GM21529 (cell line): ENCODE results near the gene NT5DC1.

Experiments used
- ATAC-seq: cut with Tn5 transposase; IDR thresholded peaks from one replicate; pipeline ENCODE4 v1.9.1; 2021; ENCODE audit not compliant: unreplicated experiment

Gene NT5DC1

GRCh38 chr6:116136373-116136772 lies 35.7 kb downstream of the NT5DC1 start:
- ATAC-seq = no peak

DNA sequence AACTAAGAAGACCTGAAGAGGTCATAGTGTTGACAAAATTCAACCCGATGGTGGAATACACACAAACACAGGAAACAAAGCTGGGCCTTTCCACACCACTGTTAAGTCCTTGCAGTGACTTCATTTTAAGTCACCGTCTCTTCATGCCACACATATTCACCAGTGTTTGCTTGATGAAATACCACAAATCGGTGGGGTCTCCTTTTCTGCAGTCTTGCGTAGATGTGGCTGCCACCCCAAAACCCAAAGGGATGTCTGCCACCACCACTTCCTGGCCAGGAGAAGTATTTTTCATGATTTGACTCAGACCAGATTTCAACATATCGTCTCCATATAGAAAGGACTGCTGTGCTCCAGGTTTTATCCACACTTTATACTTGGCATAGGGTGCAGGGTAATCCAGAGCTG lies 36.3 kb downstream of the NT5DC1 start:
- ATAC-seq = no peak

GRCh38 chr6:116139917-116140316 lies 39.3 kb downstream of the NT5DC1 start:
- no peak for ATAC-seq

DNA sequence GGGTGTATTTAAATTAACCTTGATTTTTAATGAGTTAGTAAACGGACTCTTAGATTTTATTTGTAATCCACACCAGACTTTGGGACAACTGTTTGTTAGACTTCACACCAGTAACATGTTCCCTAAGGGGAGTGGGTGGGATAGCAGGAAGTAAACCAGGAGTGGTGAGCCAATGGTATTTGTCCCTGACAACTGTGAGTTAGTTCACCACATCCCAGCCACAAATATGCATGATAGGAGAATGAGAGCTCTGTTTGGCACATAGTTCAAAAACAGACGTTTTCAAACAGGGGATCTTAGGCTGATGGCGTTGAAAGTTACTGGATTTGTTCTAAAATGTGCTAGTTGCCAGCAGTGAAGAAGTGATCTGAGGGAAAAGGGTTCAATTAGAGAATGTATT lies 44.0 kb downstream of the NT5DC1 start:
- no peak for ATAC-seq

- no peak for ATAC-seq
These were observed 45.4 kb downstream of the NT5DC1 start for GRCh38 chr6:116145803-116146675.

DNA sequence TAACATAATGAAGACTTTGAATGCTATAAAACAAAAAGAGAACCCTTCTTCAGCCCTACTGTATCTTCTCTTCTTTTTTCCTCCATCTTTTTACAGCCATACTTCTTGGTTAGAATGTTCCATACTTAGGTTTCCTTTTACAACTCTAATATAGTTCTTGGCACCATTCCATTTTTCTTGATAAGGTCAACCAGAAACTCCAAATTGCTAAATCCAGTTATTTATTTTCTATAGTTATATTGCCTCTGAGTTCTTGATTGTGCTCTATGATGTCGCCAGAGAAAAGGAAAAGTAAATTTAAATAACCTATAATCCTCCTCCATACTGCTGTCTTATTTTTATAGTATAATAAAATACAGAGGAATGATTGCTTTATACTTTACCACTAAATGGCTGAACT lies 52.0 kb downstream of the NT5DC1 start:
- no peak for ATAC-seq

DNA sequence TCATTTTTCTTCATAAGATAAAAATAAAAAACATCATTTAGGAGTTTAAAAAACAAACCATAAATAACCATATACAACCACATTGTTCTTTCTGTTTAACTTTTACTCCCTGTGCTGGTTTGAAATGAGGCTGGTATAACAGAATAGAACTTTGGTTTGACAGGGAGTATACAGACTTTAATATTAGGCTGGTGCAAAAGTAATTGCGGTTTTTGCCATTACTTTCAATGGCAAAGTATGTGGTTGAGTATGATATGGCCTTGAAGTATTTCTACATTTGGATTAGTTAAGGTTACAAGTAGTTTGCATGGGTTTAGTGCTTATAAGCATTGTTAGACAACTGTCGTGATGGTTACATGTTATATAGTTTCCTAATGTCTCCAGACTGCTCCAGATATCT lies 54.2 kb downstream of the NT5DC1 start:
- ATAC-seq = no peak

DNA sequence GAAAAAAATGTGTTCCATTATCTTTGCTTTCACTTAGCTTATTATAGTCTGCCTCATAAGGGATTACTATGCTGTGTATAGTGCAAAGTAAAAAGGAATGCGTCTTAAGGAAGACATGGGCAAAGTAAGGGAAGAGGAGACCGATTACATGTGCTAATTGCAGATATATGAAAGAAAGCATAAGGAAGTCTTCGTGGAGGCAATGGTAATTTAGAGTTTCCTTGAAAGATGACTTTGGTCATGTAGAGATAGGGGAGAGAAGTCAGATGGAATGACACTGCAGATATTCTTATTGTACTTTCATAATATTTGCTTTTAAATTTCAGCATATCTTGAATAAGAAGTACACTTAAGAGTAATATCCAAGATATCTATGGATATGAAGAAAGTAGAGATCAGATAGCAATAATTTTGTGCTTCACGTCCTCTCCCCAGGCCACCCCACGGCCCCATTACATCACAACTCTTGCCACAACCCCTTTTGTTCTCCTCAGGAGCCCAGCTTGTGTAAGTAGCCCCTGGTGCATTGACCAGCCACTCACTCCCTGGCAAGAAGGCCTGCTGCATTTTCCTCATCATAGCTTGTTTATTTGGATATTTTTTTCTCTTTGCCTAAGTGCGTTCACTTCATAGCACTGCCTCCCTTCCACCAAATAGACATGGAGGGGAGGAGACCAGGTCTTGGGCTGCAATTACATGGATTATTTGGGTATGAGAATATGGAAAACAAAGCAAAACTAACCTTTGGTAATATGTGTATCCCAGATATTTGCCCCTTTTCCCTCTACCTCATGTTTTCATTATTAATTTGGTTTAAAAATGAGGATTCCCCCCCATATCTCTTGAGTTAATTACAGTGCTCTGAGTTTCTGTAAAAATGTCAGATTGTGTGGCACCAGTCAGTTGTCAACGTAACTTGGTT lies 56.0 kb downstream of the NT5DC1 start:
- ATAC-seq = no peak

DNA sequence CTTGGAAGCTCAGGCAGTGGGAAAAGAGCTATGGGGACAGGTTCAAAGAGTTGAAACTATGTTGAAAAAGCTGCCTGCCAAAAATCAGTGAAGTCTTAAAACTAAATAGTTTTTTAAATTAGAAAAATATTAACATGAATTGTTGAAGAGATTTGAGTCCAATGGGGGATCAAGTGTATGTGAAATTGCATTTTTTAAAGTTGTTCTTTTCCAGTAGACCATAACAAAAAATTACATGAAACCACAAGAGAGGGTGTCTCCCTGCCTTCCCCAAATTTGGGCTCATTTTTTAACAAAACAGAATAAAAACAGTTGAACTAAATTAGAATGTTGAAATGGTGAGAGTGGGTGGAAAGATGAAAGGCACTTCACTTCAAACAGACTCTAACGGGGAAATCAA lies 56.7 kb downstream of the NT5DC1 start:
- ATAC-seq = no peak

DNA sequence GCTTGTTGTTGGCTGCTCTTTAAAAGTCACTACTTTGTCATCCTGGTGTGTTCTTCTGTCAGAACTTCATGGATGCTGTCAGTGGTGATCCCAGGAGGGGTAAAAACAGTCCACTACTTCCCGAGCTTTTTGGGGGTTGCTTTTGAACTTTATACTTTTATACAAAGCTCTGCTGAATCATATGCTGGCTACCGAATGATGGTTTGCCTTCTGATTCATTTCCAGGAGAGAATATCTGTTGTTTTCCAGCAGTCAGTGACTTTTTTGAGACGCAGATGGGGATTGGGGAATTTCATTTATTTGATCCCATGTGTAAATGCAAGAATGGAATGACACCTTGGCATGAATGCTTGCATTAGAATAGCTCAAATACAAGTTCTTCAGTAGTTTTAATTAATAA lies 58.0 kb downstream of the NT5DC1 start:
- ATAC-seq = no peak

DNA sequence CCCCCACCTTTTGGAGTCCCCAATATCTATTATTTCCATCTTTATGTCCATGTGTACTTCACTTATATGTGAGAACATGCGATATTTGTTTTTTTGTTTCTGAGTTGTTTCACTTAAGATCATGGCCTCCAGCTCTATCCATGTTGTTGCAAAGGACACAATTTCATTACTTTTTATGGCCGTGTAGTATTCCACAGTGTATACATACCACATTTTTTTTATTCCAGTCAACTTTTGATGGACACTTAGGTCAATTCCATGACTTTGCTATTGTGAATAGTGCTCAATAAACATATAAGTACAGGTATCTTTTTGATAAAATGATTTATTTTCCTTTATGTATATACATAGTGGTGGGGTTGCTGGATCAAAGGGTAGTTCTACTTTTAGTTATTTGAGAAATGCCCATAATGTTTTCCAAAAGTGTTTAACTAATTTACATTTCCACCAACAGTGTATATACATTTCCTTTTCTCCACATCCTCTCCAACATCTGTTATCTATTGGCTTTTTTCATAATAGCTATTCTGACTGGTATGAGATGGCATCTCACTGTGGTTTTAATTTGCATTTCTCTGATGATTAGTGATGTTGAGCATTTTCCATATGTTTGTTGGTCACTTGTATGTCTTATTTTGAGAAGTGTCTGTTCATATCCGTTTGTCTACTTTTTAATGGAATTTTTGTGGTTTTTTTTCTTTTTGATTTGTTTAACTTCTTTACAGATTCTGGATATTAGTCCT lies 59.3 kb downstream of the NT5DC1 start:
- no peak for ATAC-seq

DNA sequence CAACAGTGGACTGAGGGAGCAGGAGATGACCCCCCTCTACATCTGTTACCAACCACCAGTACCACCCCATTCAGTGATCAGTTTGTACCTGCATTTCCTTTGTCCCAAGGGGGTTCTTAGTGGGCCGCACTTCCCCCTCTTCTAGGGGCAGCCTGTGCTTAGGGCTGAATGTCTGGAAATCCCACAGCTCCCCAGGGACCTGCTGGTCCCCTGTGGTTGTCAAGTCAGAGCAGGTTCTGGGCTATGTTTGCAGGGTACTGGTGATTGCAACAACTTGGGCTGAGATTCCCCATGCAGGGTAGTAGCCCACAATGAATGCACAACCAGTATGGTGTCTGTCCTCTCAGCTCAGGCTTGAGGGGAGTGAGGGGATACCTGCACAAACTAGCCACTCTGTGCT lies 64.9 kb downstream of the NT5DC1 start:
- ATAC-seq = no peak

GRCh38 chr6:116166369-116166768 lies 65.7 kb downstream of the NT5DC1 start:
- ATAC-seq = no peak

DNA sequence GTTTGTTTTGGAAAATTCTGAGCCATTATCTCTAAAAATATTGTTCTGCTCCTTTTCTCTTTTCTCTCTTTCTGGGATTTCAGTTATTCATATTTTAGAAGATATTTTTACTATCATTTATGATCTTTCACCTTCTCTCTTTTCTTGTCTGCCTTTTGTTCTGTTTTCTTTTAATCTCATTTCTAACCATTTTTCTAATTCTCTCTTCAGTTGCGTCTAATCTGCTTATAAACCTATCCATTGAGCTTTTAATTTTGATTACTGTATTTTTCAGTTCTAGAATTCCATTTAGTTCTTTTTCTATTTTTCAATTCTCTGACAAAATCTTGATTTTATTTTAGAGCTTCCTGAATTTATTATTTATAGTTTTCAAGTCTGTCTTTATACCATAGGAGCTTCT lies 67.5 kb downstream of the NT5DC1 start:
- no peak for ATAC-seq

DNA sequence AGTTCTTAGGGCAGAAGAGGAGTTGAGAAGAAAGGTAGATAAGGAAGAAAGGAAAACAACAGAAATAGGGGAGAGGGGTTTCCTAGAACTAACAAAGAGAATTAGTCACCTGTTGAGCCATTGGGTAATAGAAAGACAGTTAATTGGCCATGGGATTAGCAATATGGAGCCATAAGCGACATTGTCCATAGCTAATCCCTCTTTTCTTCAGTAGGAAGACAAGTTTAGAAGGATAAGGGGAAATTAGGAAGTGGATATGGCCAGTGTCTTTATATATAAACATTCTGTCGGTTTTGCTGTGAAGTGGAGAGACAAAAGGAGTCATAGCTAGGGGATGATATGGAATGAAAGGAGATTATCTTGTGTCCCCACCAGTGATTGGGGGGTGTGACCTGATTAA lies 69.2 kb downstream of the NT5DC1 start:
- ATAC-seq = no peak

- no peak for ATAC-seq
These were observed 69.9 kb downstream of the NT5DC1 start for GRCh38 chr6:116170358-116171057.

GRCh38 chr6:116173928-116174327 lies 73.3 kb downstream of the NT5DC1 start:
- no peak for ATAC-seq

DNA sequence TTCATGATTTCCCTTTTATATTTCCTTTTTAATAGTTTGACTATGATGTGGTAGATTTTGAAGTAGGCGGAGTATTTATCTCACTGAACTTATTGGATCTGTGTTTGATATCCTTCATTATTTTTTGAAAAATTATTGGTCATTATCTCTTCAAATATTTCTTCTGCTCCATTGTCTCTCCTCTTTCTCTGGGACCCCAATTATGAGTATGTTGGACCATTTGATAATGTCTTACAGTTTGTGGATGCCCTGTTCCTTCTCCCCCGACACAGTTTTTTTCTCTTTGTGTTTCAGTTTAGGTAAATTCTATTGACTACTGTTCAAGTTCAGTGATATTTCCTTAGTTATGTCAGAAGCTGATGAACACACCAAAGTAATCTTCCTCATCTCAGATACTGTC lies 74.7 kb downstream of the NT5DC1 start:
- no peak for ATAC-seq

- no peak for ATAC-seq
These were observed 75.9 kb downstream of the NT5DC1 start for GRCh38 chr6:116176596-116176995.

GRCh38 chr6:116180375-116180774 lies 79.7 kb downstream of the NT5DC1 start:
- ATAC-seq = no peak

DNA sequence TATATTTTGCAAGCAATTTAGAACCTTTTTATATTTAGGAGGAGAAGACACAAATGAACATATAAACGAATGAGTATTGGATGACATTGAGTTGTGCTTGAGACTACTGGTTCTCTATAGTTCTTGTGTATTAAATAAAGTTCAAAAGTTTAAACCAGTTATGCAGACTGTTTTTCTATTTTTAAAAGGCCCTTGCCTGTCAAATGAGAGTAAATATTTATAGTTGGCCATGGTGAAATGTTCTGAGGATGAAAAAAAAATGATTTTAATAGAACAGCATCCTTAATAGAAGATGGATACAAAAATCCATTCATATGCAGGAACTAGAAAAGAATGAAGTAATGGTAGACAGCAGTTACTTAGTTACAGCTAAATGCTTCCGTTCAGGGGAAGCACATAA lies 88.8 kb downstream of the NT5DC1 start:
- no peak for ATAC-seq
